NT2/D1 (cell line): ENCODE measurements around the gene CA4.
"Not testable (repeated sequence)": the region's sequence is repeated elsewhere in the genome, so short reads cannot be mapped to it uniquely, and the experiment has no call there.

Experiments used
- DNase-seq: peaks from one replicate; pipeline ENCODE4 v3.0.0-alpha.2; 2011; ENCODE audit warnings: low read depth, low spot score
- H3K27me3 ChIP-seq: 2 replicates; pipeline ENCODE4 v1.6.0; 2011; ENCODE audit warnings: mild to moderate bottlenecking; ENCODE audit not compliant: insufficient read length, insufficient read depth
- H3K36me3 ChIP-seq: 2 replicates; pipeline ENCODE4 v1.6.1; 2011; ENCODE audit warnings: mild to moderate bottlenecking, low read length, mixed read lengths; ENCODE audit not compliant: insufficient read depth, insufficient read length
- H3K4me1 ChIP-seq: 2 replicates; pipeline ENCODE4 v1.5.1; 2011; ENCODE audit not compliant: insufficient read depth, insufficient read length
- H3K4me3 ChIP-seq: 2 replicates; pipeline ENCODE4 v1.5.1; 2011; ENCODE audit warnings: low read depth; ENCODE audit not compliant: insufficient read length
- H3K9ac ChIP-seq: 2 replicates; pipeline ENCODE4 v1.6.0; 2011; ENCODE audit warnings: low read depth; ENCODE audit not compliant: insufficient read length
- H3K9me3 ChIP-seq: 2 replicates; pipeline ENCODE4 v1.5.1; 2011; ENCODE audit warnings: mild to moderate bottlenecking, low read length; ENCODE audit not compliant: insufficient read depth
- SUZ12 ChIP-seq: IDR thresholded peaks from 2 replicates; pipeline ENCODE4 v1.6.1; 2011; ENCODE audit not compliant: insufficient read length, insufficient read depth; ENCODE audit errors: extremely low read depth
- YY1 ChIP-seq: IDR thresholded peaks from 2 replicates; pipeline ENCODE4 v1.6.1; 2011; ENCODE audit not compliant: insufficient read length, insufficient read depth
- ZNF274 ChIP-seq: IDR thresholded peaks from 2 replicates; pipeline ENCODE4 v1.6.1; 2011; ENCODE audit warnings: mild to moderate bottlenecking, low read depth, low read length

Gene CA4

DNA sequence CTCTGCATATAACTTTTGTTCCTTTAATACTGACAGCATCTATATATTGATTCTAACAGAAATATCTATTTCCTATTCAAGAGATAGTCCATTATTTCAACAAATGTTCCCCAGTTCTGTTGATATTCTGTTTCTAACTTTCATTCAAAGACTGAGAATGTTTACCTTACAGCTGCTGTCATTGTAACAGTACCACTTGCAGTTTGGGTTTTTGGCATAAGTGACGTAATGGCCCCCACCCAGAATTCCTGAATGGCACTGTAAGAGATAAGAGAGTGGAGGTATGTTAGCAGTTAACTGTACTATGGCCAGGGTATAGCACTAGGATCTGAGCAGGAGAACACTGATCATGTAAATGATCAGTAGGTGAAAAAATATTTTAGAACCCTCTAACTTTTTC lies 30.6 kb downstream of the CA4 start:
- H3K9me3 ChIP-seq, H3K4me1 ChIP-seq, H3K27me3 ChIP-seq, H3K9ac ChIP-seq, DNase-seq, H3K4me3 ChIP-seq: not testable (repeated sequence)
- peaks cover 49% of the 10 kb centered on the region for H3K36me3 ChIP-seq

DNA sequence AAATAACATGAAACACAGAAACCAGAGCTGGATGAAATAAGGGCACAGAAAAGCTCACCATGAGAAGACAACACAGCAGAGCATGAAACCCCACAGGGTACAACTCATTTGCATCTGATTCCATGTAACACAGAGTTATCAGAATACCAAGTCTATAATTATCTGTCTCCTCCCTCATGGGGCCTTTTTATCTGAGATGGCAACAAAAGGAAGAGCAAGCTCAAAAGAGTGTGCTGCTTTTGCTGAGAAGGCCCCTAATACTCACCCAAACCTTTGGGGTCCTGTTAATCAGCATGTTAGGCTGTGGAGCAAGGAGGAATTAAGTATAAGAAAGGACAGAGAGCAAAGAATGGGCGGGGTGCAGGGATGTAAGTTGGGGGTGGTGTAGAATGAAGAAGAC lies 36.6 kb downstream of the CA4 start:
- H3K36me3 ChIP-seq: peaks cover 59% of the 10 kb centered on the region
- not testable (repeated sequence) for H3K9ac ChIP-seq, H3K27me3 ChIP-seq, H3K9me3 ChIP-seq, H3K4me1 ChIP-seq, H3K4me3 ChIP-seq, DNase-seq

- H3K4me3 ChIP-seq, H3K27me3 ChIP-seq, DNase-seq, H3K9me3 ChIP-seq, H3K9ac ChIP-seq, H3K4me1 ChIP-seq: not testable (repeated sequence)
- H3K36me3 ChIP-seq: peaks cover 59% of the 10 kb centered on the region
Measured at GRCh38 chr17:60186846-60187745, 37.3 kb downstream of the CA4 start.

DNA sequence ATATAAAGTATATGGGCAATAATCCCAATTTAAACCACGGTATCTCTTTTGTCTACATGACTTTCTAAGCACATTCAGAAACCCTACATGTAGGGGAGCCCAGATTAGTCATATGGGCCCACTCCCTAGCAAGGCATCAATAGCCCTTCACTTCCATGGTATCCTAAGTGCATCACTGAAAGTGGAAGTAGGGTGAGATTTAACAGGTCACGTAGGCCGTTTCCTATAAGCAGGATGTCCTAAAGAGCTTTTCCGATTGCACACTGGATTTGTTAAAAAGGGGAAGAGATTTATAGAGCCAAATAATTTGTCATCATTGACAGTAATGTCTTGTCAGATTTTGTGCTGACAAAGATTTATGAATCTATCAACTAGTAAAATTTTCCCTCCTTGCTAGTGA lies 39.0 kb downstream of the CA4 start:
- H3K36me3 ChIP-seq: peaks cover 61% of the 10 kb centered on the region
- no peak for DNase-seq
- H3K4me3 ChIP-seq: no peak overlapping the region

DNA sequence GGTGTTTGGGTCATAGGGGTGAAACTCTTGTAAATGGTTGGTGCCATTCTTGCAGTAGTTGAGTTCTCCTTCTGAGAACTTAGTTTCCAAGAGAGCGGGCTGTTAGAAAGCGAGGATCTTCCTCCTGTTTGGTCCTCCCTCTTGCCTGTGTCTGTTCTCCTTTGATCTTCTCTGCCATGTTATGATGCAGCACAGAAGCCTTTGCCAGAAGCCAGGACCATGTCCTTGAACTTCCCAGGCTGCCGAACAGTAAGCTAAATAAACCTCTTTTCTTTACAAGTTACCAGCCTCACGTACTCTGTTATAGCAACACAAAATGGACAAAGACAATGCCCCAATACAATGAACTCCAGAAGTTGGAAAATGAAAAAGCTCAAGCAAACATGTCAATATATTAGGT lies 40.3 kb downstream of the CA4 start:
- not testable (repeated sequence) for H3K4me3 ChIP-seq, H3K9ac ChIP-seq, DNase-seq, H3K27me3 ChIP-seq, H3K4me1 ChIP-seq, H3K9me3 ChIP-seq
- H3K36me3 ChIP-seq: peaks cover 56% of the 10 kb centered on the region

More for the DNA sequence above, 39.0 kb downstream of the CA4 start:
- H3K27me3 ChIP-seq: no peaks in the 10 kb centered on the region
- TF ChIP-seq ZNF274 (no peak), SUZ12 (no peak), YY1 (no peak)
- no peaks in the 10 kb centered on the region for H3K9me3 ChIP-seq
- H3K4me1 ChIP-seq: no peaks in the 10 kb centered on the region
- no peak overlapping the region for H3K9ac ChIP-seq

GRCh38 chr17:60193032-60193431 lies 43.3 kb downstream of the CA4 start:
- H3K9ac ChIP-seq, H3K27me3 ChIP-seq, H3K4me1 ChIP-seq, DNase-seq, H3K4me3 ChIP-seq, H3K9me3 ChIP-seq: not testable (repeated sequence)
- H3K36me3 ChIP-seq: peaks cover 49% of the 10 kb centered on the region

GRCh38 chr17:60193482-60193881 lies 43.7 kb downstream of the CA4 start:
- no peak overlapping the region for H3K4me3 ChIP-seq
- TF ChIP-seq SUZ12: no peak
- no peak for TF ChIP-seq ZNF274
- no peak for TF ChIP-seq YY1
- peaks cover 52% of the 10 kb centered on the region for H3K36me3 ChIP-seq
- H3K4me1 ChIP-seq: no peaks in the 10 kb centered on the region
- H3K9ac ChIP-seq: no peak overlapping the region
- no peak for DNase-seq
- no peaks in the 10 kb centered on the region for H3K27me3 ChIP-seq
- H3K9me3 ChIP-seq: no peaks in the 10 kb centered on the region

- peaks cover 48% of the 10 kb centered on the region for H3K36me3 ChIP-seq
- not testable (repeated sequence) for DNase-seq, H3K27me3 ChIP-seq, H3K4me1 ChIP-seq, H3K9me3 ChIP-seq, H3K9ac ChIP-seq, H3K4me3 ChIP-seq
Measured at GRCh38 chr17:60194141-60194540, 44.4 kb downstream of the CA4 start.

DNA sequence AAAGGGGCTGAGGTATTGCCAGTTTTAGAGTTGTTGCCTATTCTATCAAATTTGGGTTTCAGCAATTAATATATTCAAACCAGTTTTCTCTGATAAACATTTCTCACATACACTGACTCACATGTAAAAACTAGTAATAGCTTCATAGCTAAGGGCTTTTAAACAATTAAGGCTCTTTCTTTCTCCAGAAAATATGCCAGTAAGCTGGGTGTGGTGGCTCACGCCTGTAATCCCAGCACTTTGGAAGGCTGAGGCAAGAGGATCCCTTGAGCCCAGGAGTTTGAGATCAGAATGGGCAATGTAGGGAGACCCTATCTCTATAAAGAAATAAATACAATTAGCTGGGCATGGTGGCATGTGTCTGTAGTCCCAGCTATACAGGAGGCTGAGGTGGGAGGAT lies 48.9 kb downstream of the CA4 start:
- H3K4me1 ChIP-seq, H3K4me3 ChIP-seq, H3K9me3 ChIP-seq, DNase-seq, H3K9ac ChIP-seq, H3K27me3 ChIP-seq: not testable (repeated sequence)
- peaks cover 19% of the 10 kb centered on the region for H3K36me3 ChIP-seq

- not testable (repeated sequence) for H3K4me3 ChIP-seq
Measured at GRCh38 chr17:60205782-60206181, 56.0 kb downstream of the CA4 start.

DNA sequence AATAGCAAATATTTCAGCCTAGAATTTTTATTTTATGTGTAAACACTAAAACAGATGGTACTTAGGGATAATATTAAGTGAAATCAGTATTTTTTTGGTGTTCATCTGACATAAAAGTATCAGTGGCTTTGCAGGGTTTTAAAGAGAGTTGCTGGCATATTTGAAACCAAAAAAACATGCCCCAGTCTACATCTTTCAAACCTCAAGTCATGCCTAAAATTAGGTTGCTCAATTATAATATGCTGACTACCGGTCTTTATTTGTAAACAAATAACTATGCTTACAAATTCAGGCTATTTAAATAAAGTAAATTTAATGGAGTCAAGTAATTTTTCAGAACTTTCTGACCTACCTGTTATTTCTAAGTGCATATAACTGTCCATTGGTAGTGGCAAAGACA lies 58.5 kb downstream of the CA4 start:
- H3K27me3 ChIP-seq, DNase-seq, H3K9ac ChIP-seq, H3K36me3 ChIP-seq, H3K4me3 ChIP-seq, H3K9me3 ChIP-seq, H3K4me1 ChIP-seq: not testable (repeated sequence)

More at GRCh38 chr17:60205782-60206181, 56.0 kb downstream of the CA4 start:
- H3K9ac ChIP-seq, H3K9me3 ChIP-seq, H3K36me3 ChIP-seq, DNase-seq, H3K4me1 ChIP-seq, H3K27me3 ChIP-seq: not testable (repeated sequence)
